EL (cell line): ENCODE measurements around the gene RASGEF1B.
"Not testable (repeated sequence)": the region's sequence is repeated elsewhere in the genome, so short reads cannot be mapped to it uniquely, and the experiment has no call there.

Experiments used
- DNase-seq: peaks from one replicate; pipeline ENCODE4 v3.0.0-alpha.2; 2016

The RASGEF1B gene

DNA sequence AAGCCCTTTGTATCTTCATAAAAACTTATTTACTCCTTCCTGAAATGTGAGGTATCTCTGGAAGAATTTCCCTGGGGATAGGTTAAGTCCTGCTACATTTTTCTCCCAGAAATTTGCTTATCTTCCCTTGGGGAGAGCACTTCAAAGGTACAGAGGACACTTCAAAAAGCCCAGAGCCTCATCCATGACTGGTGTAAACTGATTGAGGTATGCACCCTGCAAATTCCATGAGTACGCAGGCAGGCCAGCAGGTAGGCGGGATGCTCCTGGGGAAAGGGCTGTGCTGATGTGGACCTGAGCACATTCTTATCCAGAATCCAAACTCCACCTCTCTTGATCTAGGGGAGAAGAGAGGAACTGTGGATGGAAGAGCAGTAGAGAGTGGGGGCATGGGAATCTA lies 26.3 kb upstream of the RASGEF1B start:
- DNase-seq: no peak

DNA sequence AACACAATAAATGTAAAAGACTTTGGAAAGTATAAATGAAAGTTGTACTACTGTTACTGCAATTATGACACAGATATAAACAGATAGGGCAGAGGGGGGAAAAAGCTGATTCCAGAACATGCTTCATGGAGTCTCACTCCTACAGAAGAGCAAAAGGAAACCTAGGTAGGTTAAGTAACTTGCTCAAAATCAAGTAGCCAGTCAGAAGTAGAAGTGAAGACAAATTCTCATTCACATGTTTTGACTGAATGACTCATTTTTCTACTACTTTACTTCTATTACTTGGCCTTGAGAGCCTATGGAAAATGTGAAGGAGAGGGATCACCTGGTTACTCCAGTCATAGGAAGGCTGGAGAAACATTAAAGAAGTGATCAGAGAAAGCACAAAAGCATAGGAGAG lies 23.6 kb upstream of the RASGEF1B start:
- DNase-seq: no peak

DNA sequence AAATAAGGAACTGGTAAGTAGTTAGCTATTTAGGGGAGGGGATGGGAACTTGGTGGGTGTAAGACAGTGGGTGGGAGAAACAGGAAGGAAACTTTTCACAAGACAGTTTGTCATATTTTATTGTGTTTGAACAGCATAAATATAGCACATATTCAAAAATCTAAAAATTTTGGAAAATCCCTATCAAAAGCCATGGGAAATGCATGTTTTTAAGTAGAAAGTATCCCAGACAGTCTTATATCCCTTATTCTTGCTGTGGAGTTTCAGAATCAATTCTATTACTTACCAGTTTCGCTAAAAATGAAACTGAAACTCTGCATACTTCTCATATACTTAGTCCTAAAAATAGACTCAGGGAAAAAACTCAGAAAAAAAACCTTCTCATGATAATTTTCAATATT lies 22.3 kb upstream of the RASGEF1B start:
- no peak for DNase-seq

GRCh38 chr4:81492606-81493230 lies 21.0 kb upstream of the RASGEF1B start:
- no peak for DNase-seq

GRCh38 chr4:81491943-81492342 lies 20.2 kb upstream of the RASGEF1B start:
- no peak for DNase-seq

DNA sequence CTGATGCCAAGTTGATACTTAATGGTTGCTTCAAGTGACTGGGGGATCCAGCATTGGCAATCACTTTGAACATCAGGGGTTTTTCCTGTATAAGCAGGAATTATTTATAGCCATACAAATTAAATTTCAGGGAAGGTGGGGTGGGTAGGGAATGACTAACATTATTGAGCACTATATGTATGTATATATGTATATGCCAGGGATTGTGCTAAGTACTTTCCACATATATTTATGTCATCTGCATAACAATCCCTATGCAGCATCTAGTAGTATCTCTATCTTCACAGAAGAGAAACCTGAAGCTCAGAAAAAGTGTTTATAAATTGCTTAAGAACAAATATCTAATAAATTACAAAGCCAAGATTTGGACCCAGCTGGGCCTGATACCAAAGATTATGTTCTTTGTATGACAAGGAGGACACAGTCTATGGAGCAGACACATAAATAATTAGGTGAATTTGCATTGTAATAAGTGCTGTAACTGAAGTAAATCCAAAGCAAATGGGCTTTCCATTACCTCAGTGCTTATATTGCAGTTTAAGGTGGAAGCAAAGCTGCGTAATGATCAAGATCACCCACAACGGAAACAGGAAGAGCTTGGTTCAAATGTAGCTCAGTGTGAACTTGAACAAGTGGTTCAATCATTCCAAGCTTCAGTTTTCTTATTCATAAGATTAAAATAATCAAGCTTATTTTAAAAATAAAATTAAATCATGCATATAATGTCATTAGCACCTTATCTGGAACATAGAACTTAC lies 18.9 kb upstream of the RASGEF1B start:
- no peak for DNase-seq

DNA sequence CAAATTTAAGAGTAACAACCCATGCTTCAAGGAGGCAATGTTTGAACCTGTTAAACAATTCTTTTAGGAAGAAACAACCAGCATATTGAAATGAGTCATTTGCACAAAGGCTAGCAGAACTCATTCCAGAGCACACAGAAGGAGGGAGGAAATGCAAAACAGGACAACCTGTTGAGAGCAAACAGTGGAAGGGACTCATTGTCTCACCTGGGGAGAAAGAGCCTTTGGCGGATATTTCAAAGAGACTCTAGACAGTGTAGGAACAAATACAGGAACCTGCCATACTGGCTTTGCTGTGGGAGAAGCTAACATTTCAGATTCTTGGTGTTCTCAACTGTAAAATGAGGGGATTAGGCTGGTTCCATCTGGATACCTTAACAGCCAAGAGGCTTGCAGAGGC lies 14.8 kb upstream of the RASGEF1B start:
- DNase-seq: no peak

DNA sequence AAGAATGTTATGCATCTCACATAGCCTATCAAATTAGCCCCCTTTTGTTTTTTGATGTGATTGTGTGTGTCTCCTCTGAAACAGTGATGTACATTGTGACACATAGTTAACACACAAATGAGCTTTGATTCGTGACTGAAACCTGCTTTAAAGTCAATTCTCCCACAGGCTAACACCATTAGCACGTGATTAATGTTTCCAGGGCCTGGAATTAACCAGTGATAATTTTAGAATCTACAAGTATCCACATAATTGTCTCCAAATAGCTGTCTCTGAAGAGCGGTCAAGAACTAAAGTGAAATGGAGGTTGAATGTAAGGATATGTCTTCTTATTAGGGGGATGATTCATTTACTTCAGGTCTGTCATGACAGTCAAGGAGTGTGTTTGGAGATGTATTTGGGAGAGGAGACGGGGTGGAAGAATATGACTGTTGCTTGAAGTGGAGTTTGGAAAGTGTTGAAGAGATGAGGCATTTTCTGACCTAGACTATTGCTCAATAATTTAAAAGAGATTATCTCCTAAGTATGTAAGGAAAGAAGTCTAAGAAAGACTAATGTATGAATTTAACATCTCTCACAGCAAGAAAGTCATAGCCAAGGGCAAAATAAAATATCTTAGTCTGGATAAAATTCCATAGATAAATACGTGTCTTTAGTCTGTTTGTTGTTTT lies 13.7 kb upstream of the RASGEF1B start:
- DNase-seq: no peak

DNA sequence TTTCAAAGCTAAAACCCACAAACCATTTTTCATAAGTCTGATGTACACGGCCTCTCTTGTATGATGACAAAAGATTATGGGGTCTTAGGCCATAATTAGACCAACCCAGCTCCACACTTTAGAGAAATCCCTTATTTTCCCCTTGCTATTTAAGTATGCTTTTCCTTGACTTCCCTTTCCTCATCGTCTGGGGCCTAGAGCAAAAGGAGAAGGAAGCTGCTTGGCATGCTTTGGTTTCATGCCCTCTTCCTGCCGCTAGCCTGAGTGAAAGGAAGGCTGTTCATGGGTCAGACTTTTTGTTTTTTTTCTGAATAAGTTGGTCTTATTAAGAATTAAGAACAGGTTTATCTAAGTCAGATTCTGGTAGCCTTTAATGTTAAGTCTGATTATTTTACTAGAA lies 10.6 kb upstream of the RASGEF1B start:
- no peak for DNase-seq

GRCh38 chr4:81481151-81481550 lies 9.4 kb upstream of the RASGEF1B start:
- no peak for DNase-seq

DNA sequence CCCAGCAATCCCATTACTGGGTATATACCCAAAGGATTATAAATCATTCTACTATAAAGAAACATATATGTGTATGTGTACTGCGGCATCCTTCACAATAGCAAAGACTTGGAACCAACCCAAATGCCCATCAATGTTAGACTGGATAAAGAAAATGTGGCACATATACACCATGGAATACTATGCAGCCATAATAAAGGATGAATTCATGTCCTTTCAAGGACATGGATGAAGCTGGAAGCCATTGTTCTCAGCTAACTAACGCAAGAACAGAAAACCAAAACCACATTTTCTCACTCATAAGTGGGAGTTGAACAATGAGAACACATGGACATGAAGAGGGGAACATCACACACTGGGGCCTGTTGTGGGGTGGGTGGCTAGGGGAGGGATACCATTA lies 7.9 kb upstream of the RASGEF1B start:
- not testable (repeated sequence) for DNase-seq

DNA sequence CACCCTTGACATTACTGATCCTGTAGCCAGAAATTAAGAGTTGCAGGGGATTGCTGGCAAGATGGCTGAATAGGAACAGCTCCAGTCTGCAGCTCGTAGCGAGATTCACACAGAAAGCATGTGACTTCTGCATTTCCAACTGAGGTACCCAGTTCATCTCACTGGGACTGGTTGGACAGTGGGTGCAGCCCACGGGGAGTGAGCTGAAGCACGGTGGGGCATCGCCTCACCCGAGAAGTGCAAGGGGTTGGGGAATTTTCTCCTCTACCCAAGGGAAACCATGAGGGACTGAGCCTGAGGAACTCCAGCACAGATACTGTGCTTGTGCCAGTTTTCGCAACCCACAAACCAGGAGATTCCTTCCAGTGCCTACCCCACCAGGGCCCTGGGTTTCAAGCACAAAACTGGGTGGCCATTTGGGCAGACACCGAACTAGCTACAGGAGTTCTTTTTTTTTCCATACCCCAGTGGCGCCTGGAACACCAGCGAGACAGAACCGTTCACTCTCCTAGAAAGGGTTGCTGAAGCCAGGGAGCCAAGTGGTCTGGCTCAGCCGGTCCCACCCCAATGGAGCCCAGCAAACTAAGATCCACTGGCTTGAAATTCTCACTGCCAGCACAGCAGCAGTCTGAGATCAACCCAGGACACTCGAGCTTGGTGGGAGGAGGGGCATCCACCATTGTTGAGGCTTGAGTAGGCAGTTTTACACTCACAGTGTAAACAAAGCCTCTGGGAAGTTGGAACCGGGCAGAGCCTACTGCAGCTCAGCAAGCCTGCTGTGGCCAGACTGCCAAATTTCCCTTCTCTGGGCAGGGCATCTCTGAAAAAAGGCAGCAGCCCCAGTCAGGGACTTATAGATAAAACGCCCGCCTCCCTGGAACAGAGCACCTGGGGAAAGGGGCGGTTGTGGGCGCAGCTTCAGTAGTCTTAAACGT lies 1.9 kb upstream of the RASGEF1B start:
- DNase-seq: not testable (repeated sequence)

DNA sequence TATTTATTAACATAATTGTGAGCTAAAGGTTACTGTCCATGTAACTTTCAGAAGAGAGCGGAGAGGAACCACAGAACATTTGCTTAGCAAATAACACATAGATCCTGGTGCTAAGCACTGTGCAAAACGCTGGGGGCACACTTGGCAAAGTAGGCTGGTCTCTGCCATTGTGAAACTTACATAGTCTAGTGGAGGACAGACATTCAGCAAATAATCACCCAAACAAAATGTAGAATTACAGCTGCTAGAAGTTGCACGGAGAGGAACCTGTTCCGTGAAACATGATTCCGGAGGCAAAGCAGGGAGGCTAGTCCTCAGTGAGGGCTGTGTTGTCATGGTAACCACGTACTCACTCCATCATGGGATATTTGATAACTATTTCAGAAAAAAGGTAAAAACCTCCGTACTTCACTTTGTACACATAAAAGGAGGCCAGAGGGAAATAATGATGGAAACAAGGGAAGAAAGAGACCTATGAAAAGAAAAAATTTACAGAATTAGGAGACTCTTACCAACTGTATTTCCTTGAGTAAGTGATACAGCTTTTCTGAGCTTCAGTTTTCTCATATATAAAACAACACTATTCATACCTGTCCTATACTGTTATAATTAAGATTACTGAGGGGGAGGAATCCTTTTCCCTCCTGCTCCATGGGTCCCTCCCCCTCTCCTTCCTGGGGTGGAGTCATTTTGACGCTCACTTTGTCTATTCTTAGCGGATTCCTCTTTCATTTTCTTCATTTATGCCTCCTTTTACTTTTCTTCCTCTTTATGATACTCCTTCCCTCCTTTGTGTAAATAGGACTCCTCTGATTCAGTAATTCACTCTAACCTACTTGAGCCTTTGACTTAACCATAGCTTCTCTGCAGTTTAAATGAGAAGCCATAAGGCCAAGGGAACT lies 825 bp upstream of the RASGEF1B start:
- peak; percentile 8 for DNase-seq

DNA sequence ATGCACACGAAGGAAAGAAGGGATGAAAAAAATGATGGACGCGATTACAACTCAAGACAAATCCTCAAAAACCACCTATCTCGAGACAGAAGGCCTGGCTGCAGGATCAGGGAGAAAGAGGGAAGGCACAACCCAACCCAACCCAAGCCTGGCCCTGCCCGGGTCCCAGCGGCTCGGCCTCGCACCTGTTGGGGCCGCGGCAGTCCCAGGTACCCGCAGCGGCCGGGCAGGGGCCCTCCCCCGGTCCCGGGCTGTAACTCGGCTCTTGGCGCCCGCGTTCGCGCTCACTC lies 464 bp downstream of the RASGEF1B start:
- DNase-seq: no peak

- no peak for DNase-seq
Measured at GRCh38 chr4:81470456-81471297, 1.0 kb downstream of the RASGEF1B start.

- DNase-seq: no peak
Measured at GRCh38 chr4:81469781-81470455, 1.8 kb downstream of the RASGEF1B start.

GRCh38 chr4:81468678-81469077 lies 3.0 kb downstream of the RASGEF1B start:
- DNase-seq: no peak

DNA sequence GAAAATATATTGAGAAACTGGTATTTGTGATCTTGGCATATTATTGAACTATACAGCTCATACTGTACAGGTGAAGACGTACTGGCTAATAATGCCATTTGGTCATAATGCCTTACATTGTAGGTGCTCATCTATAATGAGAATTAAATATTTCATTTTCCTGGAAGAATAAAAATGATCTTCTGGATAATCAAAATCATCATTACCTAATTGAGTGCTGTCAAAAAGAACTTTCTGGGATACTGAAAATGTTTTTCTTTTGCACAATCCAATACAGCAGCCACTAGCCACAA lies 4.1 kb downstream of the RASGEF1B start:
- no peak for DNase-seq

- DNase-seq: peak; percentile 56
Measured at GRCh38 chr4:81466841-81467671, 4.7 kb downstream of the RASGEF1B start.
